GM20000 (cell line): ENCODE data around the gene ABCF3.

ENCODE experiments used
- DNase-seq: peaks from one replicate; pipeline ENCODE4 v3.0.0; 2012; ENCODE audit warnings: low spot score
- CTCF ChIP-seq: IDR thresholded peaks from 2 replicates; pipeline ENCODE4 v1.5.1; 2012; ENCODE audit warnings: mild to moderate bottlenecking, control low read depth; ENCODE audit errors: extremely low read depth, missing control alignments

Gene ABCF3

GRCh38 chr3:184186184-184186901 is at the start of gene ABCF3:
Gene ABCF3 (plus strand): TSS chr3:184186199. CDS start chr3:184186208, 9 bp downstream.
- no peak for TF ChIP-seq CTCF
- DNase-seq, result no peak

DNA sequence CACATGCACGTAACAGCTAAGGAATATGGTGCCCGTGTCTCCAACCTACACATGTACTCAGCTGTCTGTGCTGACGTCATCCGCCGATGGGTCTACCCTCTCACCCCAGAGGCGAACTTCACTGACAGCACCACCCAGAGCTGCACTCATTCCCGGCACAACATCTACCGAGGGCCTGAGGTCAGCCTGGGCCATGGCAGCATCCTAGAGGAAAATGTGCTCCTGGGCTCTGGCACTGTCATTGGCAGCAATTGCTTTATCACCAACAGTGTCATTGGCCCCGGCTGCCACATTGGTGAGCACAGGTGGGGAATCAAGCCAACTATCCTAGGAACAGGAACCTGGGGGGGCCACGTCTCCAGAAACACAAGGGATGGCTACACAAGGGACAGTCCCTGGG is 45.6 kb upstream of the ABCF3 start:
- DNase-seq, result no peak
- no peak for TF ChIP-seq CTCF

GRCh38 chr3:184142199-184142598 is 43.8 kb upstream of the ABCF3 start:
- no peak for TF ChIP-seq CTCF
- DNase-seq, result no peak

DNA sequence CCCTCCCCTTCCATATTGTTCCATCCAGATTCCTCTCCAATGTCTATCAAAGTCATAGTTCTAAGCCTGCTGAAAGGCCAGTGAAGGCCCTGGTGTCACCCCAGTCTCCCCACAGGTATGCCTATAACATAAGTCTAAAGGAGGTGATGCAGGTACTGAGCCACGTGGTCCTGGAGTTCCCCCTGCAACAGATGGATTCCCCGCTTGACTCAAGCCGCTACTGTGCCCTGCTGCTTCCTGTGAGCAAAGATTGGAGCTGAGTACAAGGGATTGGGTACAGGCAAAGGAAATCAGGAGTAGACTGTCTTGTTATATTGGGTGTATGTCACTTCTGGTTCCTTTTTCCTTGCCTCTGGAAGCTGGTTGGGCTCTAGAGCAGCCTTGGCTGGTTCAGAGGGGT is 42.7 kb upstream of the ABCF3 start:
- TF ChIP-seq CTCF, result no peak
- no peak for DNase-seq

GRCh38 chr3:184144505-184144904 is 41.5 kb upstream of the ABCF3 start:
- no peak for DNase-seq
- no peak for TF ChIP-seq CTCF

DNA sequence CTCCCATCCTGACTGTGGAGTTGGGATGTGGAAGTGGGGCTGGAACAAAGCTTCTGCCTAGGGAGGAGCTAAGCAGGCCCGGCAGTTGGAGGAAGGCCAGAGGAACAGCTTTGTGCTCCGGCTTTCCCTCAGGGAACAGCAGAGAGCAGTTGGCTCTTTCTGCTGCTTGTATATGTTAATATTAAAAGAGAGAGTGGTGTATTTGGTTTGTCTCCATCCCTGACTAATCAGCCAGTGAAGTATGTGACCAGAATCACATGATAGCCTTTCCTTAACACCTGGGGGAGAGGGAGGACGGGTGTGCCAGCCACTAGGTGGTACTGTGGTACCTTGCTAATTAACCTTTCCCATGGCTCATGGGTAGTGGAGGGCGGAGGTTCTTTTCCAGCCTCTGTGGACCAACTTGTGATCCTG is 40.9 kb upstream of the ABCF3 start:
- TF ChIP-seq CTCF, result no peak
- no peak for DNase-seq

- TF ChIP-seq CTCF, result no peak
- no peak for DNase-seq
Measured at GRCh38 chr3:184145751-184146270, 40.2 kb upstream of the ABCF3 start.
